ENCODE data around the gene MEAF6. TPM values are rescaled to one million over a fixed set of nuclear protein-coding genes. Genes with fewer than 3 reads are reported as not detected.

The MEAF6 gene
- total and polyA plus RNA-seq, 2 experiments from 2014 or later, result 96.2 to 117 TPM

DNA sequence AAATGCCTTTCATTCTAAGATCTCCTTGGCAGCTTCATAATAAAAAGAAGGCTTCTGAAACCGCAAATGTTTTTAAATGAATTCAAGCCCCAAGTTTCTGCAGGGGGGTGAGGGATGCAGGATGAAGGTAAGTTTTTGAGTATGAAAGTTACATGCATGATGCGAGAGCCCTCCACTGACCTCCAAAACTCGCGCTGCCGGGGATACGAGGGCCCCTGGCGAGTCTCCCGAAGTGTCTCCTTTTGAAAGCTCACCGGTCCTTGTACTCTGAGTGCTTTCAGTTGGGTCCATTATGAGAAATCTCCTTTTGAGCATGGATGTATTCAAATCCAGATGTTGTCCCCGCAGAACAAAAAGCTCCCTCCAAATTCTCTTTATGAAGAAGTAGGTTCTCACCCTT lies 59.0 kb downstream of the MEAF6 start:
- peak overlapping the region; percentile 76 for H2AFZ ChIP-seq
- H3K9me2 ChIP-seq (ENCODE audit: insufficient read depth), result no peaks in the 10 kb centered on the region
- H3K27me3 ChIP-seq (replicated peaks; ENCODE audit: insufficient read depth), result no peaks in the 10 kb centered on the region
- H3K36me3 ChIP-seq (ENCODE audit: low read depth), result no peaks in the 10 kb centered on the region
- no peak for DNase-seq
- no peak overlapping the region for H3K4me3 ChIP-seq
- H3K27ac ChIP-seq, result peak overlapping the region; percentile 57
- no peaks in the 10 kb centered on the region for H3K79me2 ChIP-seq (ENCODE audit: insufficient read depth)
- TF ChIP-seq EZH2 (IDR thresholded peaks at IDR 0.05; ENCODE audit: insufficient read depth, poor library complexity, severe bottlenecking), result no peak
- TF ChIP-seq EZH2phosphoT487 (IDR thresholded peaks at IDR 0.05; ENCODE audit: insufficient read depth, low read depth), result no peak
- peak overlapping the region; percentile 56 for H3K4me2 ChIP-seq (ENCODE audit: unreplicated experiment)
- WGBS, 2 experiments (ENCODE audit: low coverage in 1 of 2, low lambda C conversion rate in 2 of 2, missing lambda C conversion rate in 2 of 2), result 94% methylated on average over 10 of the region's 10 CpGs
- H3K4me1 ChIP-seq (ENCODE audit: insufficient read depth), result peaks cover 10% of the 10 kb centered on the region
- in situ Hi-C loops (cut with MboI), result loop anchor here (10.0 kb wide), 1 partner anchor 219 kb away; no protein-coding TSS in a partner anchor
- peak overlapping the region; percentile 72 for H3K9ac ChIP-seq
- no peaks in the 10 kb centered on the region for H3K9me3 ChIP-seq (ENCODE audit: low read depth)
- H3F3A ChIP-seq (ENCODE audit: insufficient read depth), result peaks cover 8% of the 10 kb centered on the region; the same call in 1 of the 2 replicates
- H4K20me1 ChIP-seq (ENCODE audit: insufficient read depth), result no peaks in the 10 kb centered on the region

DNA sequence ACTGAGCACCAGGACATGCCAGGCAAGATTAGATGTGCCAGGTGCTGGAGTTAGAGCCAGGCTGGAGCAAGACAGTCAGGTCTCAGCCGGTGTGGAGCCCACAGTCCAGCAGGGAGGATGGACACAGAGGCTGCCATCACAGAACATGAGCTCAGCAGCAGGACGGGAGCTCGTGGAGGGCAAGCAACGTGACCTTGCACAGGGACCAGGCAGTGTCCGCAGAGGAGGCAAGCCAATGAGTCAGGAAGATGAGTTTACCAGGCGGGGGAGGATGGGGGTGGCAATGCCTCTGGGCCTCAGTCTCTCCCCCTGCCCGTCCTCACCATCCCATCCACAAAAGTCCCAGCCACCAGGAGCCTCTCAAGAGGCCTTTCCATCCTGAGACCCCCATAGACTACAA lies 60.9 kb downstream of the MEAF6 start:
- no peaks in the 10 kb centered on the region for H4K20me1 ChIP-seq (ENCODE audit: insufficient read depth)
- no peak overlapping the region for H3K27ac ChIP-seq
- peaks cover 10% of the 10 kb centered on the region for H3K4me1 ChIP-seq (ENCODE audit: insufficient read depth)
- no peak overlapping the region for H3K4me2 ChIP-seq (ENCODE audit: unreplicated experiment)
- DNase-seq, result no peak
- WGBS, 2 experiments (ENCODE audit: low coverage in 1 of 2, low lambda C conversion rate in 2 of 2, missing lambda C conversion rate in 2 of 2), result 84 to 86% methylated on average over 7 of the region's 7 CpGs
- peaks cover 8% of the 10 kb centered on the region; the same call in 1 of the 2 replicates for H3F3A ChIP-seq (ENCODE audit: insufficient read depth)
- H3K79me2 ChIP-seq (ENCODE audit: insufficient read depth), result no peaks in the 10 kb centered on the region
- TF ChIP-seq EZH2phosphoT487 (IDR thresholded peaks at IDR 0.05; ENCODE audit: insufficient read depth, low read depth) (no peak), EZH2 (IDR thresholded peaks at IDR 0.05; ENCODE audit: insufficient read depth, poor library complexity, severe bottlenecking) (no peak)
- in situ Hi-C loops (cut with MboI), result loop anchor here (10.0 kb wide), 1 partner anchor 221 kb away; no protein-coding TSS in a partner anchor
- no peak overlapping the region for H3K9ac ChIP-seq
- H3K9me3 ChIP-seq (ENCODE audit: low read depth), result no peaks in the 10 kb centered on the region
- no peaks in the 10 kb centered on the region for H3K27me3 ChIP-seq (replicated peaks; ENCODE audit: insufficient read depth)
- no peaks in the 10 kb centered on the region for H3K36me3 ChIP-seq (ENCODE audit: low read depth)
- no peak overlapping the region for H2AFZ ChIP-seq
- no peaks in the 10 kb centered on the region for H3K9me2 ChIP-seq (ENCODE audit: insufficient read depth)
- no peak overlapping the region for H3K4me3 ChIP-seq

DNA sequence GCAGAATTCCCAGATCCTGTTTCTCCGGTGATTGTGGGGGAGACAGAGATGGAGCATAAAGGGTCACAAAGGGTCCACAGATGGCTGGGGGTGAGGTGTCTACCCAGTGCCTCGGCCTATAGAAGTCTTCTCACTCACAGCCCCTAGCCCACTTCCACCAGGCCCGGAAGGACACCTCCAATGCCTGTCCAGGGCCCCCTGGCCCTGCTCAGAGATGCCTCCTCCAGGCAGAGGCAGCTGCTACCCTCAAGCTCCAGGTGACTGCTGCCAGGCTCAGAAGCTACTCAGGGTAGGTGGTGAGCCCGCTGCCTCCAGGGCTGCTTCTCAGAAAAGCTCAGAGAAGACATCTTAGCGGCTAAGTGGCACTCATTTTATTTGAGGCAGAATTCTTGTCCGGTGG lies 62.1 kb downstream of the MEAF6 start:
- no peaks in the 10 kb centered on the region for H3K9me3 ChIP-seq (ENCODE audit: low read depth)
- H3K79me2 ChIP-seq (ENCODE audit: insufficient read depth), result no peaks in the 10 kb centered on the region
- no peak overlapping the region for H3K4me3 ChIP-seq
- in situ Hi-C loops (cut with MboI), result loop anchor here (10.0 kb wide), 1 partner anchor 222 kb away; no protein-coding TSS in a partner anchor
- H3K9me2 ChIP-seq (ENCODE audit: insufficient read depth), result no peaks in the 10 kb centered on the region
- DNase-seq, result no peak
- H2AFZ ChIP-seq, result no peak overlapping the region
- H3K4me1 ChIP-seq (ENCODE audit: insufficient read depth), result peaks cover 10% of the 10 kb centered on the region
- TF ChIP-seq EZH2phosphoT487 (IDR thresholded peaks at IDR 0.05; ENCODE audit: insufficient read depth, low read depth), result no peak
- no peak for TF ChIP-seq EZH2 (IDR thresholded peaks at IDR 0.05; ENCODE audit: insufficient read depth, poor library complexity, severe bottlenecking)
- no peak overlapping the region for H3K4me2 ChIP-seq (ENCODE audit: unreplicated experiment)
- H3K36me3 ChIP-seq (ENCODE audit: low read depth), result no peaks in the 10 kb centered on the region
- 74 to 80% methylated on average over 6 of the region's 6 CpGs for WGBS, 2 experiments (ENCODE audit: low coverage in 1 of 2, low lambda C conversion rate in 2 of 2, missing lambda C conversion rate in 2 of 2)
- H3F3A ChIP-seq (ENCODE audit: insufficient read depth), result peaks cover 8% of the 10 kb centered on the region; the same call in 1 of the 2 replicates
- H3K27me3 ChIP-seq (replicated peaks; ENCODE audit: insufficient read depth), result no peaks in the 10 kb centered on the region
- H4K20me1 ChIP-seq (ENCODE audit: insufficient read depth), result no peaks in the 10 kb centered on the region
- no peak overlapping the region for H3K27ac ChIP-seq
- no peak overlapping the region for H3K9ac ChIP-seq

DNA sequence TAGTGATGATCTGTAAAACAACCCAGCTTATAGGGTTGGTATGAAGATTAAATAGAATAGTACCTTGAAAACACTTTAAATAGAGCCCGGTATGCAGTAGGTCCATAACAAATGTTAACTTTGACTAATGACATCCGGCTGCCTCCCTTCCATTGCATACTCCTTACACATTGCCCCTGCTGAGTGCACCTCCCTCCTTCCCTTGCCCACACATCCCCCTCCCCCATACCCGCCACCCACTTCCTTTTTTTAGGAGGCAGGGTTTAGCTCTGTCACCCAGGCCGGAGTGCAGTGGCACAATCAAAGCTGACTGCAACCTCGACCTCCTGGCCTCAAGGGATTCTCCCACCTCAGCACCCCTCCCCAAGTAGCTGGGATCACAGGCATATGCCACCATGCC lies 64.6 kb downstream of the MEAF6 start:
- no peaks in the 10 kb centered on the region for H3K9me2 ChIP-seq (ENCODE audit: insufficient read depth)
- 28 to 39% methylated on average over 5 of the region's 5 CpGs for WGBS, 2 experiments (ENCODE audit: low coverage in 1 of 2, low lambda C conversion rate in 2 of 2, missing lambda C conversion rate in 2 of 2)
- in situ Hi-C loops (cut with MboI), result loop anchor here (10.0 kb wide), 1 partner anchor 225 kb away; no protein-coding TSS in a partner anchor
- H2AFZ ChIP-seq, result no peak overlapping the region
- no peak overlapping the region for H3K4me3 ChIP-seq
- H3K4me1 ChIP-seq (ENCODE audit: insufficient read depth), result peaks cover 5% of the 10 kb centered on the region
- no peak overlapping the region for H3K9ac ChIP-seq
- no peaks in the 10 kb centered on the region; the same call in 1 of the 2 replicates for H3K27me3 ChIP-seq (replicated peaks; ENCODE audit: insufficient read depth)
- H3K36me3 ChIP-seq (ENCODE audit: low read depth), result no peaks in the 10 kb centered on the region
- no peaks in the 10 kb centered on the region for H3K9me3 ChIP-seq (ENCODE audit: low read depth)
- H3K79me2 ChIP-seq (ENCODE audit: insufficient read depth), result no peaks in the 10 kb centered on the region
- DNase-seq, result no peak
- no peaks in the 10 kb centered on the region for H3F3A ChIP-seq (ENCODE audit: insufficient read depth)
- no peak overlapping the region for H3K4me2 ChIP-seq (ENCODE audit: unreplicated experiment)
- no peak for TF ChIP-seq EZH2 (IDR thresholded peaks at IDR 0.05; ENCODE audit: insufficient read depth, poor library complexity, severe bottlenecking)
- no peak for TF ChIP-seq EZH2phosphoT487 (IDR thresholded peaks at IDR 0.05; ENCODE audit: insufficient read depth, low read depth)
- no peaks in the 10 kb centered on the region for H4K20me1 ChIP-seq (ENCODE audit: insufficient read depth)
- H3K27ac ChIP-seq, result no peak overlapping the region
